Hepatocyte (in vitro differentiated cells): Measurements from ENCODE around the gene DCST1. TPM values are rescaled to one million over a fixed set of nuclear protein-coding genes. Genes with fewer than 3 reads are reported as not detected.

Experiments
- DNase-seq: peaks from one replicate; pipeline ENCODE4 v3.0.0-alpha.2; 2016; ENCODE audit warnings: low spot score
- H2AFZ ChIP-seq: fragments of 200-600 bp; sonication (generic); 2 replicates; pipeline ENCODE4 v1.6.0; 2016; ENCODE audit warnings: antibody characterized with exemption, mild to moderate bottlenecking
- H3K27ac ChIP-seq: fragments of 200-600 bp; sonication (generic); 2 replicates; pipeline ENCODE4 v1.5.1; 2016; ENCODE audit warnings: mild to moderate bottlenecking
- H3K27me3 ChIP-seq: fragments of 200-600 bp; sonication (generic); 2 replicates; pipeline ENCODE4 v1.6.1; 2016
- H3K36me3 ChIP-seq: fragments of 200-600 bp; sonication (generic); replicated peaks from 2 replicates; pipeline ENCODE4 v1.5.1; 2016; ENCODE audit warnings: low read depth; ENCODE audit not compliant: insufficient read depth
- H3K4me1 ChIP-seq: fragments of 200-600 bp; sonication (generic); 2 replicates; pipeline ENCODE4 v1.5.1; 2016; ENCODE audit warnings: mild to moderate bottlenecking, moderate library complexity; ENCODE audit not compliant: insufficient read depth
- H3K4me2 ChIP-seq: fragments of 200-600 bp; sonication (generic); 2 replicates; pipeline ENCODE4 v1.6.0; 2016
- H3K4me3 ChIP-seq: fragments of 200-600 bp; sonication (generic); 2 replicates; pipeline ENCODE4 v1.5.1; 2016; ENCODE audit warnings: mild to moderate bottlenecking
- H3K79me2 ChIP-seq: fragments of 200-600 bp; sonication (generic); 2 replicates; pipeline ENCODE4 v1.6.0; 2017; ENCODE audit warnings: mild to moderate bottlenecking
- H3K9me2 ChIP-seq: fragments of 200-600 bp; sonication (generic); replicated peaks from 2 replicates; pipeline ENCODE4 v1.6.0; 2017; ENCODE audit warnings: mild to moderate bottlenecking; ENCODE audit not compliant: insufficient read depth
- H3K9me3 ChIP-seq: fragments of 200-600 bp; sonication (generic); 2 replicates; pipeline ENCODE4 v1.5.1; 2016; ENCODE audit warnings: low read depth, mild to moderate bottlenecking
- H4K20me1 ChIP-seq: fragments of 200-600 bp; sonication (generic); 2 replicates; pipeline ENCODE4 v1.6.0; 2016; ENCODE audit warnings: mild to moderate bottlenecking; ENCODE audit not compliant: insufficient read depth, poor library complexity, severe bottlenecking
- EZH2 ChIP-seq: fragments of 200-600 bp; sonication (generic); IDR thresholded peaks from 2 replicates; pipeline ENCODE4 v1.6.1; 2016; ENCODE audit warnings: antibody characterized with exemption, mild to moderate bottlenecking, borderline replicate concordance
- EZH2phosphoT487 ChIP-seq: fragments of 200-600 bp; sonication (generic); IDR thresholded peaks from one replicate; pipeline ENCODE4 v1.6.1; 2018; ENCODE audit warnings: antibody characterized with exemption, mild to moderate bottlenecking, low read depth, moderate library complexity; ENCODE audit not compliant: unreplicated experiment, severe bottlenecking
- WGBS: methylation state at CpG from one replicate; pipeline ENCODE4 v1.1.6; 2016; ENCODE audit warnings: low lambda C conversion rate; ENCODE audit errors: missing lambda C conversion rate; 5-methylcytosine and 5-hydroxymethylcytosine counted together
- polyA plus RNA-seq: library from polyadenylated mRNA; unstranded; fragments of >200 nt; fragmentation: Nextera tagmentation; extraction: Ambion mirVana; gene quantifications from 2 replicates; pipeline ENCODE4 v1.2.1, GENCODE V29; 2016
- total RNA-seq: library from RNA; depleted of rRNA; stranded (reverse); fragments of >200 nt; gene quantifications from 2 replicates; pipeline ENCODE4 v1.2.3, GENCODE V29; 2014
- TF ChIP-seq, protein P1 (sequence below): fragments of 200-600 bp; sonication (generic); IDR thresholded peaks from 2 replicates; pipeline ENCODE4 v1.5.1; 2016; ENCODE audit warnings: antibody characterized with exemption, mild to moderate bottlenecking; ENCODE audit not compliant: poor library complexity

Gene DCST1
- total and polyA plus RNA-seq, 2 experiments from 2014 or later = 0.60 TPM; not detected in 1

DNA sequence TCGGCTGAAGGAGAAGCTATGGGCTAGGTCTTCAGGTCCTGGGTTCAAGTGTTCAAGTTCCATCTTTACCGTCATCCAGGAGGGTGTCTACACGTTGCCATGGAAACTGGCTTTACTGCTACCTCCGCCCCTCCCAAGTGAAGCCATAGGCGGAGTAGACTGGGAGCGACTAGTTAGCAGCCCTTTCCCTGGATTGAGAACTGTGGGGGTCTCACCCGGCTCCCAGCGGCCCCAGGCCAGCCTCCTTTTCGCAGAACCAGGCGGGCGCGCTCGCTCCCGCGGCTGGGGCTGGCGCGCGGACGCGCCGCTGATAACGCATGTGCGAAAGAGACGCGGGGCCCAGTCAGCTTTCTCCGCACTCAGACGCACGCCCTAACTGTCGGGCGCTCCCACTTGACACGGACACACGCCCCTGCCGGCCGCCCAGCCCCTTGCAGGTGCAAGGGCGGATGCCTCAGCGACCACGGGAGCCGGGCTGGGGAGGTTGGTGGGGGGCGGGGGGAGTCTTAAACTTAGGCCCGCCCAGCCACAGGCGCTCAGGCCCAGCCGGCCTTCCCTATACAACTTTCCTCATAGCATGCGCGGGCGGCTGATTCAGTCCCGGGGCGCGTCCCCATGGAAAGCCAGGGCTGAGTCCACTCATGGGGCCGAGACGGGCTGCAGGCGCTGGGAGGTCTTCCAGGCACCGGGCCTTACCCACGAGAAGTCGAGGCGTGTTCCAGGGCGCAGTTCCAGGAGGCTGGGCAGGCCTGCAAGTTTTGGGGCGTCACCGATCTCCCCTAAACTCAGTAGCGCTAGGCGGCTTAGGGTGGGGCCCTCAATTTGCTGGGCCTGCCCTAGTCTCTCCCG lies 37.3 kb downstream of the DCST1 start:
- H3K9me2 ChIP-seq = no peaks in the 10 kb centered on the region
- peaks cover 9% of the 10 kb centered on the region for H3K79me2 ChIP-seq
- peak overlapping the region; percentile 26 for H3K4me3 ChIP-seq
- H3K36me3 ChIP-seq = no peaks in the 10 kb centered on the region
- TF ChIP-seq, protein P1, sequence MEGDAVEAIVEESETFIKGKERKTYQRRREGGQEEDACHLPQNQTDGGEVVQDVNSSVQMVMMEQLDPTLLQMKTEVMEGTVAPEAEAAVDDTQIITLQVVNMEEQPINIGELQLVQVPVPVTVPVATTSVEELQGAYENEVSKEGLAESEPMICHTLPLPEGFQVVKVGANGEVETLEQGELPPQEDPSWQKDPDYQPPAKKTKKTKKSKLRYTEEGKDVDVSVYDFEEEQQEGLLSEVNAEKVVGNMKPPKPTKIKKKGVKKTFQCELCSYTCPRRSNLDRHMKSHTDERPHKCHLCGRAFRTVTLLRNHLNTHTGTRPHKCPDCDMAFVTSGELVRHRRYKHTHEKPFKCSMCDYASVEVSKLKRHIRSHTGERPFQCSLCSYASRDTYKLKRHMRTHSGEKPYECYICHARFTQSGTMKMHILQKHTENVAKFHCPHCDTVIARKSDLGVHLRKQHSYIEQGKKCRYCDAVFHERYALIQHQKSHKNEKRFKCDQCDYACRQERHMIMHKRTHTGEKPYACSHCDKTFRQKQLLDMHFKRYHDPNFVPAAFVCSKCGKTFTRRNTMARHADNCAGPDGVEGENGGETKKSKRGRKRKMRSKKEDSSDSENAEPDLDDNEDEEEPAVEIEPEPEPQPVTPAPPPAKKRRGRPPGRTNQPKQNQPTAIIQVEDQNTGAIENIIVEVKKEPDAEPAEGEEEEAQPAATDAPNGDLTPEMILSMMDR = peak; percentile 50
- no peak for TF ChIP-seq EZH2
- H3K27ac ChIP-seq = peak overlapping the region; percentile 41
- H3K9me3 ChIP-seq = no peaks in the 10 kb centered on the region
- no peaks in the 10 kb centered on the region for H4K20me1 ChIP-seq
- peak; percentile 94 for DNase-seq
- peaks cover 20% of the 10 kb centered on the region for H3K4me1 ChIP-seq
- peaks cover 7% of the 10 kb centered on the region for H3K27me3 ChIP-seq
- H3K4me2 ChIP-seq = peak overlapping the region; percentile 84
- 6% methylated on average over 45 of the region's 61 CpGs for WGBS
- H2AFZ ChIP-seq = no peak overlapping the region

DNA sequence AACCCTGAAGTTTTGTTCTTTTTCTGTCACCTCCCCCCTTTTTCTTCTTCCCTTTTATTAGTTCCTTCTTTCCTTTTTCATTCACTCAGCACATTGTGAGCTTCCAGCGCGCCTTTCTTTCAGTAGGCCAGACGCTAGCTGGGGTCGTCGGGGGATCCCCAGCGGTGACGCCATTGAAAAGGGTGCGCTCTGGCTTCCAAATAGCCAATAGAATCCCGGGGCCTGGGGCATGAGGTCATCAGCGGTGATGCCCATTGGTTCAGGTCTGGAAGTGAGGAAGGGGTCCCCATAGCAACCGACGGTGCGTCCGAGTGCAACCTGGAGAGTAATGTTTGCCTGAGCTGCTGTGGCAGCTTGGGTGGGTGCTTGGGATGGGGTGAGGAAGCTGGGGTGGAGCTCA lies 38.1 kb downstream of the DCST1 start:
- Histone ChIP-seq H3K4me2 (peak overlapping the region; percentile 84), H2AFZ (no peak overlapping the region), H3K27me3 (peaks cover 7% of the 10 kb centered on the region), H3K4me3 (no peak overlapping the region), H3K79me2 (peaks cover 1% of the 10 kb centered on the region), H3K9me3 (no peaks in the 10 kb centered on the region), H3K9me2 (no peaks in the 10 kb centered on the region), H3K36me3 (no peaks in the 10 kb centered on the region), H3K4me1 (peaks cover 20% of the 10 kb centered on the region), H3K27ac (peak overlapping the region; percentile 35), H4K20me1 (no peaks in the 10 kb centered on the region)
- TF ChIP-seq EZH2 (no peak), EZH2phosphoT487 (no peak)
- TF ChIP-seq, protein P1 = no peak
- DNase-seq = peak; percentile 39
- 27% methylated on average over 14 of the region's 14 CpGs for WGBS

DNA sequence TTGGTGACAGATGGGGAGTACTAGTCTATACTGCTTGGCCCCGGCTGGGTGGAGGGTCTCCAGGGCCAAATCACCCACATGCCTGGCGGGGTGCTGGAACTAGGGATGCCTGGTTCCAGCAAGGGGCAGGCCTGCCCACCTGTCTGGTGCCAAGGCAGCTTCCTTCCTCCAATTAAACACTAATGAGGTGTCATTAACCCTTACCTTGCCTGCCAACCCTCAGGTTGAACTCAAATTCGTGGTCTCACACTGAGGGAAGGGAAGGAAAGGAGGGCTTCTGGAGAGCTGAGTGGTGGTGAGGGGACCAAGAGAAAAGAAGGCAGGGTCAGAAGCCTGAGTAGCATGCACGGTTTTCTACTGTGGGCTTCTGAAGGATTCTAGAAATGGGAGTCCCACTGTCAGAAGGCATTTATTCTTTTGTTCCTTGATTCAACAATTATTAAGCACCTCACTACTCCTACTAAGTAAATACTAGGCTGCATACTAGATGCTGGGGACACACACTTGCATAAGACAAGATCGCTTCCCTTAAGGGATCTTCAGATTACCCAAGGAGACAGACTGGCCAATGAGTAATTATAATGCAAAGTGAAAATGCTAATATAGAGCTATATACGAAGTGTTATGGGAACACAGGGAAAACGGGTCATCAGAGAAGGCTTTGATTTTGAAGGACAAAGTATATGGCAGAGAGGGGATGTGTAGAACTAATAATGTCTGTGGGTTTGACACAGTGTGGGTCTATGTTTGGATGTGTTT lies 39.1 kb downstream of the DCST1 start:
- no peak for DNase-seq
- Histone ChIP-seq H4K20me1 (no peaks in the 10 kb centered on the region), H3K4me3 (no peak overlapping the region), H3K79me2 (no peaks in the 10 kb centered on the region), H3K9me3 (no peaks in the 10 kb centered on the region), H3K27me3 (peaks cover 7% of the 10 kb centered on the region), H3K27ac (no peak overlapping the region), H3K4me2 (no peak overlapping the region), H3K36me3 (no peaks in the 10 kb centered on the region), H3K9me2 (no peaks in the 10 kb centered on the region), H2AFZ (no peak overlapping the region), H3K4me1 (peaks cover 24% of the 10 kb centered on the region)
- 48% methylated on average over 7 of the region's 7 CpGs for WGBS
- peak; percentile 32 for TF ChIP-seq EZH2
- TF ChIP-seq, protein P1 = no peak
- no peak for TF ChIP-seq EZH2phosphoT487
